Islet of Langerhans (tissue), 1 donor: Measurements from ENCODE around the gene BCL2L11.

ENCODE experiments used
- FAIRE-seq: peaks from one replicate; lab custom pipeline; 2011; peaks lifted over from hg19 to GRCh38; lab: Jason Lieb, UNC

BCL2L11 gene

GRCh38 chr2:111143107-111143842 lies 22.6 kb downstream of the BCL2L11 start:
- no peak for FAIRE-seq

DNA sequence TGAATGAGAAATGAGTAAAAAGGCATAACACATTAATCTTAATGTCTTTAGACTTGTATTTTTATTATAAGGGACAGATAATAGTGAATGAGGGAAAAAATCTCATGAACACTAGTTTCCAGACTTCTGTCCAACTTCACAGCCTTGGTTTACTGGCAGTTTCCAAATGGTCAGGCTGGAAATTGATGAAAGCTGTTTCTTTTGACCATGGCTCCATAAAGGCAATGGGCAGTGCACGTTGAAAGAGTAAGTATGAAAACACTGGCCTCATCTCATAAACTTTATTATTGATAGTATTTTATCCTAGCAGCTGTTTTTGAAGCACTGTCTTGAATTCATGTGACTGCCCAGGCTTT lies 23.1 kb downstream of the BCL2L11 start:
- FAIRE-seq = no peak

GRCh38 chr2:111145103-111145760 lies 24.5 kb downstream of the BCL2L11 start:
- FAIRE-seq = no peak

DNA sequence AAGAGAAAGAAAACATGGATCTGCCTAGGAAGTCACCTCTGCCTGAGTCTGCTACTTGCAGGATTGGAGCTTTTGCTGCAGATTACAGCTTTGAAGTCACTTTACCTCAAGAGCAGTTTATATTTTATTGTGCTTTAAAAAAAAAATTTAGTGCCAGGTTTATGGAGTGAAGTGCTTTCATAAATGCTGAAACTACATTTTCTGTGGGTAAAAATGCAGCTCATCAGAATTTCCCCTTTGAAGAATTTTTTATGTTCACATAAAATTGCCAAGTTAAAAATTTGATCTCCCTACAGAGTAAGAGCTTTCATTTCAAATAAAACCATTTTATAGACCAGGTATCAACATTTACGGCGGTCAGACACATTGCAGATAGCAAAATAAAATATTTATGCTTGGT lies 25.2 kb downstream of the BCL2L11 start:
- no peak for FAIRE-seq

DNA sequence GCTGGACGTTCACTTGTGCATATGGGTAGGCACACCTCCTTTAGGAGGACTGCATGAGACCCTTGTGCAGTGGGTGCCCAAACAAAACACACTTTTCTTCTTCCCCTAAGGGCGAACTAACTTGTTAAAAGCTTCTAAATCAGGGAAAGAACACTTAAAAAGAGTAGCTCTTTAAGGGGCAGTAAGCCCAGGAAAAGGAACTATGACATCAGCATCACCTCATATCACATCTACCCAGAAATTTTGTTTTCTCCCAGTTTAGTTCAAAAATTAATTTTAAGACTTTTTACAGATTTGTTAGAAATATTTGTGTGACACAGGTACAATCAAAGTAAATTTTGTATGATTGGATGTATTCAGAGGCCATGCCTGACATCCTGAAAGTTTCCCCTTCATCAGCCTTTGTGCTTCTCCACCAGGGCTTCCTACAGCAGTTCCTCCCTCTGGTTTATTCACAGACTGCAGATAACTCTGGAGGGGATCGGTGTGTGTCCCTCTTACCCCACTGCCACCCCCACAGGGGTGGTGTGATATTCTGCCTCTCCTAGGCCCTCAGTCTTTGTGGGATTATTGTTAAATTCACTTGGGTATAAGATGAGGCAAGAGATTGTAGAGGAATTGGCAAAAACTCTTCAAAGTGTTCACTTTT lies 27.6 kb downstream of the BCL2L11 start:
- FAIRE-seq = no peak

GRCh38 chr2:111148925-111149324 lies 28.2 kb downstream of the BCL2L11 start:
- FAIRE-seq = no peak

GRCh38 chr2:111149882-111150455 lies 29.3 kb downstream of the BCL2L11 start:
- FAIRE-seq = no peak

- FAIRE-seq = no peak
Measured at GRCh38 chr2:111154758-111155157, 34.0 kb downstream of the BCL2L11 start.

GRCh38 chr2:111155610-111156009 lies 34.9 kb downstream of the BCL2L11 start:
- FAIRE-seq = no peak

- no peak for FAIRE-seq
Measured at GRCh38 chr2:111156529-111156928, 35.8 kb downstream of the BCL2L11 start.

DNA sequence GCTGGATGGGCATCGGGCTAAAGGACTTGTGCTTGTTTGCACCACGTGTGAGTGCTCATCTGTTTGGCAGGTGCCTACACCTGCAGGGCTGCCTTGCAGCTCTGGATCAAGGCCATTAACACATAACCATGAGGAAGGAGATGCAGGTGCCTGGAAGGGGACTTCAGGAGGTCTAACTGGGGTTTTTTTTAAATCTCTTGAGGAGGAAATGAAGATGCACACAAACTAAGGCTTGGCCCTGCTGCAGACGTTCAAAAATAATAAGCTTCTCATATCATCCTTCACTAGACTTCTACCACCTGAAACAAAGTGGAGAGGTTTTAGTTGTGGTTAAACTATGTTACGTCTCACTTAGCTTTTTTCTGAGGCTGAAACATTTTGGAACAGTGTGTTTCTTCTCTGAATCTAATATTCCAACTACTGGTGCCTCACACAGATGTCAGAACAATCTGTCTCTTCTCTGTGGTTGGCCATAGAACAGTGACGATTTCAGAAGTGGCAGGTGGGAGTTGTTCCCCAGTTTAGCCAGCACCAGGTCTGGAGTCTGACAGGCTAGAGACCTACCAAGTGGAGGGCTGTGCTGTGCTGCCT lies 36.5 kb downstream of the BCL2L11 start:
- FAIRE-seq = no peak

DNA sequence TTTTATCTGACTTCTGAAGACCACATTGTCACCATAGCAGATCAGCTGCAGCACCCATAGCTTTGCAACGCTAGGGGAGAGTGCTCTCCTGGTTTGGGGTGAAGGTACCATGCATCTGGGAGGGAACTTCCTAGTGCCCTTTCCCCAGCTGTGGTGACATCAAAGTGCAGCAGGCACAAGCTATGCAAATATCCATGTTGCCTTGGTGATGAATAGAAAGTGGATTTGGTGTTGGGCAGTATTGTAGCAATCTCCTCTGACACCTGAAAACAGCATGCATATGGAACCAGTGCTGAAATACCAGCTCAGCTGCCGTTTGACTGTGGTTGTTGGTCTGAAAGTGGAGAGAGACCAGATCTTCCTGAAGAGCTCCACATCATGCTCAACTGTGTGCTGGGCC lies 37.1 kb downstream of the BCL2L11 start:
- no peak for FAIRE-seq

DNA sequence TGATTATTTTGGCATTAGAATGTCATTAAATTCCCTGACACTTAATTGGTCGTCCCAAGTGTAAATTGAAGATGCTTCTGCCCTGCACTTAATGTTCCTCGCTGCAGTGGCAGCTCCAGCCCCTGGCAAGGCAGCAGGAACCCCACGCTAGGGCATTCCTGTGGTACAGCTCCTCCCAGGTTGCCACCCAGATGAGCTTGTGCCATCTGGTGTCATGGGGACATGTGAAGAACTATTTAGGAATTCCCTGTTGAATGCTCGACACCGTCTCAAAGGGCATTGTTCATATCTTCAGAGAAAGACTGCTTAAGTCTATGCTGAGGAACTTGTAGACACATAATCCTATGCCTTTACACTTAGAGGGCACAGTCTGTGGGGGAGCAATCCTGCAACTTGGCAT lies 38.9 kb downstream of the BCL2L11 start:
- FAIRE-seq = no peak

- FAIRE-seq = no peak
Measured at GRCh38 chr2:111160758-111161157, 40.0 kb downstream of the BCL2L11 start.

- FAIRE-seq = no peak
Measured at GRCh38 chr2:111161971-111162370, 41.3 kb downstream of the BCL2L11 start.

GRCh38 chr2:111162718-111163331 lies 42.1 kb downstream of the BCL2L11 start:
- FAIRE-seq = no peak

DNA sequence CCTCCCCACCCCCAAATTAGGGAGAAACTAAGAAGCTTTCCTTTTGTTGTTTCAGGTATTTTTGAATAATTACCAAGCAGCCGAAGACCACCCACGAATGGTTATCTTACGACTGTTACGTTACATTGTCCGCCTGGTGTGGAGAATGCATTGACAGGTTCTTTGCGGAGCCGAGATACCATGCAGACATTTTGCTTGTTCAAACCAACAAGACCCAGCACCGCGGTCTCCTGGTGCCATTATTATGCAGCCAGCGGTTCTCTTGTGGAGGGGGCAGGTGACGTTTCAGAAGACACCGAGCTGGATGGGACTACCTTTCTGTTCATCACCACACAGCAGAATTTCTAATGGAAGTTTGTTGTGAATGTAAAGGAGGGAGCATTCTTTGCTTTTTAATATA lies 43.4 kb downstream of the BCL2L11 start:
- FAIRE-seq = no peak

- FAIRE-seq = no peak
Measured at GRCh38 chr2:111165084-111165483, 44.4 kb downstream of the BCL2L11 start.

DNA sequence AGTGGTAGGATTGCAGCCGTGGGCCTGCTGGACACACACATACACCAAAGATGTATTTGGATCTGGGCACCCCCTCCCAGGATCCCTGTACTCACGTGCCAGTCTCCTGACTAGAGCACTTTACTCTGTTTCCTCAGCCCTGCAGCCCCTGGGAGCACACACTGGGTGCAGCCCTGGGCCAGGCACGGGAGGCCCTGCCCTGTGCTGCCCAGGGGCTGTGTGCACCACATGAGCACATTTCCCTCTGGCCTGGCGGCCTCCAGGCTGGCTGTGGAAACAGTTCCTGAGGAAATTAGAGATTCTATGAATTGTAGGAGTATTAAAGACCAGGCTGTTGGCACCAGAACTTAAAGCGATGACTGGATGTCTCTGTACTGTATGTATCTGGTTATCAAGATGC lies 45.4 kb downstream of the BCL2L11 start:
- FAIRE-seq = no peak

- no peak for FAIRE-seq
Measured at GRCh38 chr2:111167076-111167862, 46.6 kb downstream of the BCL2L11 start.

DNA sequence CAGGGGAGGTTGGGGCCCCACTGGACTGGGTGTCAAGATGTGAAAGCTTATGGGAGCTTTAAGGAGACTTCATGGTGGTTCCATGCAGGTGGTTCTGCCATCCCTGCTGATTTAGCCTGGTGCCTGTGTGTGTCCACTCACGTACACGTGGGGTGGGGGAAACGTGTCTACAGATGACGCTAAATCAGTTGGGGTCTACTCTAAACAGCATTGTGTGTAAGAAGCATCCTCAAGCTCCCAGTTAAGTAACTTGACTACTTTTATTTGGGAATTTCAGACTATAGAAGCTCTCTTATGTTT lies 47.1 kb downstream of the BCL2L11 start:
- FAIRE-seq = no peak
